Measurements from ENCODE around the gene ADCY5.

Gene ADCY5

DNA sequence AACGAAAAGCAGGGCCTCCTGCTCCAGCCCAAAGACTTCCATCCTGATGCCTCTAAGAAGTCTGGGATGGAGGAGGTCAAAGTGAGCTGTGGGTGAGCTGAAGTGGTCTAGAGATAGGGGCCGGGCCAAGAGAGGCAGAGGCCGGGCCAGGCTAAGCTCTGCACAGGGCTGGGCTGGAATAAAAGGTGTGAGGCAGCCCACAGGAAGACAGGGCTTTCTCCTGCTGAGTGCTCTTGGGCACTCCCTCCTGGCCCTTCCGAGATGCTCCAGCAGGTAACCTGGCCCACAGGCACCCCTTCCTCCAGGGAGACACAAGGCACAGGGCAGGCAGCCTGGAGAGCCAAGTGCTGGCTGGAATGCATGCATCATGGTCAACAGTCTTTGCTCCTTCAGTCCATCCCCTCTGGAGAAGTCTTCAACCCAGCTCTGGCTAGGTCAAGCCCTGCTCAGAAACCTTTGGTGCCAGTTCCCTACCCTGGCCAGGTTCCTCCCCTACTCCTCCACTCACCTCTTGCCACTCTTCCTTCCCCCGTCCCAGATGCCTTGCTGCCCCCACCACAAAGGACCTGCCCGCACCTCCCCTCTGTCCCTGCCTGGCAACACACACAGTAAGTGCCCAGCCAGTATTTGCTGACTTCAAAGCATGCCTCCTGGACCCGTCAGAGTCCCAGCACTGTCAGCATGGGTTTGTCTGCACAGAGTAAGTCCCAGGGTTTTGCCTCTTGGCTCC, 153.6 kb downstream of the ADCY5 start:
- DNase-seq (ENCODE audit: low read depth, low spot score) = no peak

DNA sequence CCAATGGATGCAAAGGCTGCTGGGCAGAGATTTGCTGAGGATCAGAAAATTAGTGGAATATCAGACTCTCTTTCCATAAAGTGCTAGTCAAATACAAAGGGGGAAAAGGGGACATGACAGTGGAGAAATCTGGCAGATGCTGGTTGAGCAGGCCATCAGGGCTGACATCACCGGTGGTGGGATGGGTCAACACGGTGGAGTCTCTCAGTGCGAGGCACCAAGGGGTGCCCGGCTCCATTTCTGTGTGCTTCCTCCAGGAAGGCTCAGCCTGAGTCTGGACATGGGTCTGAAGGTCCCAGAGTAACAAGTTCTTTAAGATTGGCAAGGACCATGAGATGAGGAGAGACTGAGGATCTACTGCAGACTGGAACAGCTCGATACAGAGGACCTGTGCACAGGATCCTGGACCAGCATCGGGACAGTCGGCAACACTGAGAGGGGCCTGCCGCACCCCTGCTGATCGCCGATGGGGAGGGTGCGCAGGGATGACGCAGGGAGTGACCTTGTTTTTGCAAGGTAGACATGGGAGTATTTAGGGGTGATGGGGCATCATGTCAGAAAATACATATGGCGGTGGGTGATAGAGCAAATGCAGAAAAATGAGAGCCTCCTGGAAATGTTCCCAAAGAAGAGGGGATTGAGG, 154.5 kb downstream of the ADCY5 start:
- no peak for DNase-seq (ENCODE audit: low read depth, low spot score)
- no peak overlapping the region for H3K27ac ChIP-seq

More for the DNA sequence above, 153.6 kb downstream of the ADCY5 start:
- H3K27ac ChIP-seq = no peak overlapping the region

DNA sequence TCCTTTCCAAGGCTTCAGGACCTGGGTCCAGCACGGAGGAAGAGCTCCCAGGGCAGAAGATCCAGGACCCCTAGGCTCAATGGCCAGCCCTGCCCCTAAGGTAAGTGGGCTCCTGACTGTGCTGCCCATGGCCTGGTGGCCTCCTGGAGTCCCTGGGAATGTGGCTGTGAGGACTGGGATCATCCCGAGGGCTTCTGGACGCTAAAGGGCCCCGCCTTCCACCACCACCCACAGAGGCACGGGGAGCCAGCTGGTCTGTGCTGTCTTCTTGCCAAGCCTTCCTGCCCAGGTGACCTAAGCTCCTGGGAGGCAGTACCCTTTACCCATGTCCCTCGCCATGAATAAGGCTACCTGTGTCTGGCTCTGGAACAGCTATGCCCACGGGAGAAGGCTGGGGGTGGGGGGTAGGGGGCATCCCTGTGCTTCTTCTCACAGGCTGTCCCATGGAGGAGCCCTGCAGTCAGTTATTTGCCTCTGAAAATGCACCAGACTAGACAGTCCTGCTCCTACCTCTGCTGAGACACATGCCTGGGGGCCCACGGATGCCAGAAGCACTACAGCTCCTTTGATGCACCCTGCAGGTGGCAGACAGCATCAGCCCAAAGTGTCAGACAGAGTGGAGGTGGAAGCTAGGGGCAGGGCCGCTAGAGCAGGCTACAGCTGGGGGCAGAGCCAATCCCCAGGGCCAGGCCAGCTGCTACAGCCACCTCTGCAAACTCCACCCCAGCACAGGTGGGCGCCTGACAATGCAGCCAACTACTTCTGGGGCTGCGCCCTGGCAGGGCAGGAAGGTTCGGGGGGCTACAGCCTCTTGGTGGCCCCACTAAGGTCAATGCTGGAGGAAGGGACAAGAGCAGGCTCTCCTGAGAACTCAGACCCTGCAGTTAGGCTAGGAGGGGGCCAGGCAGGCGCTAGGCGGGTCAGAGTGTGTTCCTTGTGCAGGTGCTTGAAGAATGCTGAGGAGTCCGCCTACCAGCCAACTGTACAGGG, 156.3 kb downstream of the ADCY5 start:
- no peak overlapping the region for H3K27ac ChIP-seq
- DNase-seq (ENCODE audit: low read depth, low spot score) = no peak

DNA sequence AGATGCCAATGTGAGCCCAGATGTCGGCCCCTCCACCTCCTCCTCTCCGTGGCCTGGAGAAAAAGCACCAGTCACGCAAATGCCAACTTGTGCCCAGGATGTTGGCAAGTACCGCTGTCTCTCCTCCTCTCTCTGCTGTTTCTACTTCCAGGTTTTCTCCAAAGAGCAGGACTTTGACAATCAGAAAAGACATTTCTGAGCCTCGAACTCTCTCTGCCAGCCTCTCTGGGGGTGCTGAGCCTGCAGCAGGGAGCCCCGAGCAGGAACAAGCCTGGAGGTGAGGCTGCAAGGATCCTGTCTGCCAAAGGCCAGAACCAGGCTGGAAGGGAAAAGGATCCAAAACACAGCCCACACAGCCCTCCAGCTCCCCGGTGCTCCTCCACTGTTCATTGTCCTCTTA, 157.5 kb downstream of the ADCY5 start:
- H3K27ac ChIP-seq = no peak overlapping the region
- DNase-seq (ENCODE audit: low read depth, low spot score) = no peak

DNA sequence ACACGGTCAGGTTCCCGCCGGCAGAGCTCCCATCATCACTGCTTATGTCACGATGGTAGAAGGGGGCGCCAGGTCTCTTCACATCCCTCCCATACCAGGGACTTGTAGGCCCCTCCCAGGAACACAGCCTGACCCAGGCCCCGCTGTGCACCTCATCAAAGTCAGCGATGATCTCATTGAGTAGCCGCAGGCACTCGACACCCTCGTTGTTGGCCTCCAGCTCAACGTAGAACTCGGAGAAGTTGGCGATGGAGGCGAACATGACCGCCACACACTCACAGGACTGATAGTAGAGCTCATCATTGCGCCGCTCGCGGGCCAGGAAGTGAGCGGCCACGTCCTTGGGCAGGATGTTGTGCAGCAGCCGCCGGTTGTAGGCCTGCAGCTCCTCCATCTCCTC, 157.9 kb downstream of the ADCY5 start:
- no peak for DNase-seq (ENCODE audit: low read depth, low spot score)

DNA sequence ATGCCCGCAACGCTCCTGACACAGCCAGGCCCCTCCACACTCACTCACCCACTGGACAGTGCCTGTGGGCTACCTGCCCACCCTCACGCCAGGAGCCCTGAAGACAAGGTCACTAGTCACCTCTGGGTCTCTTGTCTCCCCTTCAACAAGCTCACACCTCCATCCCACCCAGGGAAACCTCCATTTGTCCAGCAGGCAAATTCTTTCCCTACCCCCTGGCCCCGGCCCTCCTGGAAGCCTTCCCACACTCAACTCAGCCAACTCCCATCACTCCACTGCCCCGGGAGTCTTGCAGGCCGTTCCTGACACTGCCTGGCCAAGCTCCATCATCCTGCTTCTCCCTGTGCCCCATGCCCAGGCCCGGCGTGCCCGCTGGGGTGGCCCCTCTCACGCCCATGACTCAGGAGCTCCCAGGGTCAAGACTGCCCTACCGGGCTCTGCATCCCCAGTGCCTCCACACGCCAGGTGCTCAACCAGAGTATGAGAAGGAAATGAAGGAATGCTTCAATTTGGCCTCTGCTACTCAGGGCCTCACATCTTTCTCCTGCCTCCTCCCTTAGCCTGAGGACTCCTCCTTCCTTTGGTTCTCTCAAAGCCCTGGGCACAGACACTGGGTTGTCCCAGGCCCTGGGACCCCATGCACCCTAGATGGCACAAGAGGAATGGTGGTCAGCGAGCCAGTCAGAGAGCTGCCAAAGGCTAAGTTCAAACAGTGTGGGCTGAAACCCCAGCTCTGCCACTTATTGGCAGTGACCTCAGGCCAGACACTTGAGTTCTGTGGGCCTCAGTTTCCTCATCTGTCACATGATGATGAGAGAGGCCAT, 158.6 kb downstream of the ADCY5 start:
- no peak overlapping the region for H3K27ac ChIP-seq
- no peak for DNase-seq (ENCODE audit: low read depth, low spot score)

More for the DNA sequence above, 157.9 kb downstream of the ADCY5 start:
- no peak overlapping the region for H3K27ac ChIP-seq

DNA sequence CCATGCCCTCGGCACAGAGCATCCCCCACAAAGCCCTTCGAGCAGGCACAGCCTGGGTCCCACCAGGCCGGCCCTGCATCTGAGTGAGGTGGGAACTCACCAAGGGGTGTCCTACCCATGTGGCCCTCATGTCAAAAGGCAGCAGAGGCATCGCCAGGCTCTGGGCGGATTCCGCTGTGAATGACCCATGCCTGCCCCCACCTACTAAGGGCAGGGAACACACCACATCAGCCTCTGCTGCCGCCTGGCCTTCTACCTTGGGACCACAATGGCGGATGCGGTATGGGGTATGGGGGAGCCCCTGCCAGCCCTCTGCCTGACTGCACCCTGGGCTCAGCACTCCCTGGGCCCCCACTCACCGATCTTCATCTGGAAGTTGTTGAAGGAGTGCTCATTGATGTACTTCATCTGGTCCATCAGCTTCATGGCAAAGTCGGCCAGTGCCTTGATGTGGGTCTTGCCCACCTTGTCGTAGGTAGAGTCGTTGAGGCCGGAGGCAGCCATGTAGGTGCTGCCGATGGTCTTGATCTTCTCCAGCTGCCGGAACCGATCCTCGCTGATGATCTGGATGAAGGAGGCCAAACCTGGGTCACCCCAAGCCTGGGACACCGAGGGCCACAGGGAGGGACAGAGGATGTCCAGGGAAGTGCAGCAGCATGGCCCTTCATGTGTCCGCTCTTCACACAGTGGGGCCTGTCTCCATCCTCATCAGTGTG, 159.3 kb downstream of the ADCY5 start:
- no peak for DNase-seq (ENCODE audit: low read depth, low spot score)
- H3K27ac ChIP-seq = no peak overlapping the region

DNA sequence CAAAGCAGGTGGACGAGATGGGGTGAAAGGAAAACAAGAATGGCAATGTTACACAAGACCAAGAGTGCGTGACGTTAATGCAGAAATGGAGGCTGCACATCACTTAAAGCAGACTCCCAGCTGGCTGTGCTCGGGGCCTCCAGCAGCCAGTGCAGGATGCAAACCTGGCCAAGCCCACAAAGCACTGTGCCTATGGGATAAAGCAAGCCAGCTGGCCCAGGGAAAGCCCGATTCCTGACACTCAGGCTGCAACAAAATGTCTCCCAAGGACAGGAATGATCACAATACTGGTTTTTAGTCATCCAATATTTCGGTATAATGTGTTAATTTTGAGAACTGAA, 161.0 kb downstream of the ADCY5 start:
- DNase-seq (ENCODE audit: low read depth, low spot score) = no peak
- H3K27ac ChIP-seq = no peak overlapping the region

DNA sequence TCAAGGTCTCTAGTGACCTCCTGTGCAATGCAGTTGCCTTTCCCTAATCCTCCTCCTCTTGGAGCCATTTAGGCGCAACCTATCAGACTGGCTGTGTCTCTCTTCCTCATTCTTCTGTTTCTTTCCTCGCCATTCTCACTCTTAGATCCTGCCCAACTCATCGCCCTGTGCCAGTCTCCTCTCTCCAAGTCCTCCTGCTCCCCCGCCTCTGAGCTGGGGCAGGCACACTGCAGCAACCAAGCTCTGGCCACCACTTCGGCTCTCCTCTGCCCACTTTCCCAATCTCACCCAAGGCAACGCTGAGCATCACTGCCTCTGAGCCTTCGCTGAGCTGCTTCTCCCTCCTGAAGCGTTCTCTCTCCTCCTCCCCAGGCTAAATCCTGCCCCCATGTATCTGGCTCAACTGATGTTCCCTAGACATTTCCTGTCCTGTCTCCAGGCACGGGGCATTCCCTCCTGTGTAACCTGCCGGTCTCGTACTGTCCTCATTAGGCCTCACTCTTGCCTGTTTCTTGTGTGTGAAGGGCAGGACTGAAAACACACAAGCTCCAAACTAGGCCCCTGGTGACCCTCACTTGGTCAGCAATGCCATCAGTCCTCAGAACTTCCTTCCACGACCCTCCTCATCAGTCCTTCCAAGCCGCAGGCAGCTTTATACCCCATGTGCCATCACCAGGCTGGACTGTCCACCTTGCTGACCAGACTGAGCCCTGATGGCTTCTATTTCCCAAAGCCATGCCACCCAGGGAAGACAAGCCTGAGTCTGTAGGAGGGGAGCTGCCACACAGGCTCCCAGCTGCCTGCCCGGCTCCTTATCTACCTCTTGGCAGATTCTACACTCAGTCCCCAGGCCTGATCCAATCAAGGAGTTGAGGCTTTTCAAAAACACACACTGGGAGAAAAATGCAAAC, 161.6 kb downstream of the ADCY5 start:
- no peak for DNase-seq (ENCODE audit: low read depth, low spot score)
- H3K27ac ChIP-seq = no peak overlapping the region

DNA sequence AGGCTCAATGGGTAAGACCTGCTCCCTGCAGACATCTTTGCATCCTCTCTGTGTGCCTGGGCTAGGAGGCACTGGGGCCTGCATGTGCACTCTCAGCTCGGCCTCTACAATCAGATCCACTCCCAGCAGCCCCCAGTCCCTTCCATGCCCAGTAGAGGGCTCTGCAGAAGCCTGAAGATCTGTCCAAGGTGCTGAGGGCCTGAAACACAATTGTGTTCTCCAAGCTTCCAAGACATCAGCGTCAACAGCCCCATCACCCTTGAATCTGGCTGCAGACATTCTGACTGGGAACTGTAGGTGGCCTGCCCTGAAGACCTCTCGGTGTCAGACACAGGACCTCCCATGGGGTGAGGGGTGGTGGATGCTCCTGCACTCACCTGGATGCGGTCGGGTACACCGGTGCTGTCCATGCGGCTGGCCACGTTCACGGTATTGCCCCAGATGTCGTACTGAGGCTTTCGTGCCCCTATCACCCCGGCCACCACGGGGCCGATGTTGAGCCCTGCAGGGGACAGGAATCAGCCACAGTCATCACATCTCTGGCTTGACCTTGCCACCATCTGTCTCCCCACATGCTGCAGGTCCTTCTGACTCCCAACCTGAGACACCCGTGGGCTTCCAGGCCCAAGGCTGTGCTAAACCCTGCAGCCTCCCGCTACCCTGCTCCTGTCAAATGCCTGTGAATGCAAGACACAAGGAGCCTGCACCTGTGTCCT, 162.4 kb downstream of the ADCY5 start:
- DNase-seq (ENCODE audit: low read depth, low spot score) = no peak
- no peak overlapping the region for H3K27ac ChIP-seq

DNA sequence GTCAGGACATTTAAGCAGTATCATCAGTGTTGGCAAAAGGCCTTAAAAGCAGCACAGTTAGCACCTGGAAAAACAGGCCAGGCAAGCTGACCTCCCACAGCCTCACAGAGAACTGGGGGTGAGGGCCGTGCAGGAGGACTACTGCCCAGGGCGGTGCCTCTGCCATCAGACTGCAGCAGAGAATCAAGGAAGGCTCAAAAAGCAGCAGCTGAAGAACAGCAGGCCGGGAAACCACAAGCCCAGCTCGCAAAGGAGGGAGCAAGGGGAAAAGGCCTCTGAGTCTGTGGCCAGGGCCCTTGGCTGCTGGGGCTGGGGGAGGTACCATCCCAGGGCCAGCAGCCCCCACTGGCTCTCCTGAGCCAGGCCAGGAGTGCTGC, 163.0 kb downstream of the ADCY5 start:
- no peak for DNase-seq (ENCODE audit: low read depth, low spot score)
- H3K27ac ChIP-seq = no peak overlapping the region

DNA sequence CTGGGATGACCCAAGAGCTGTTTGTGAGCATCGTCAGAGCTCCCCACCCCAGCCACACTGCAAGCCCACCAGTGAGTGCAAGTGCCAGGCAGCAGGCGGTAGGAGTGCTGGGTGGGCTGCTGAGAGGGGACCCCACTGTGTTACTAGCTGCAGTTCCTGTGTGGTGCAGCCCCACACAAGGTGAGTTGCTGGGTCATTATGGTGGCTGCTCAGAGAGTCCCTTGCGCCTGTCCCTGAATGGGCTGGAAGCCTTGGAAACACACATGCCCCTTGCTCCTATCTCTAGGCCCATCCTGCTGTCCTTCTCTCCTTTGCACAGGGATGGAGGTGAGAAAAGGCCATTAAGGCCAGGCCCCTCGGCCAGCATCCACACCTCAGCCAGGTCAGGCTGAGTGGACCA, 163.4 kb downstream of the ADCY5 start:
- no peak for DNase-seq (ENCODE audit: low read depth, low spot score)
- no peak overlapping the region for H3K27ac ChIP-seq

DNA sequence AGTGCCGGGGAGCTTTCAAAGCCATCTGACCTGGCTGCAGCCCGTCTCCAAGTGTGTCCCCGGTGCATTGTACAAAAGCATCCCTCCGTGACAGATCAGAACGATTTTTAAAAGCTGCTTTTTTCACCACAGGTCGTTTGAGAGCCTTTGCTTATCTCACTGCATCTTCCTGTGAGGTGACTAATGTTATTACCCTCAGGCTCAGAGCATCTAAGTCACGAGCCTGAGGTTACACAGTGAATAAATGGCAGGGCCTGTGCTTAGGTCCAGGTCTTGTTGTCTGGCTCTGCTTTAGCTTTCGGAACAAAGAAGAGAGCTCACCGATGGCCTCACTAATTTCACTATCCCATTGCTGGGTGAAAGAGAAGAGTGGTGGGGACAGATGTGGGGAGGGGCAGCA, 163.8 kb downstream of the ADCY5 start:
- DNase-seq (ENCODE audit: low read depth, low spot score) = no peak

DNA sequence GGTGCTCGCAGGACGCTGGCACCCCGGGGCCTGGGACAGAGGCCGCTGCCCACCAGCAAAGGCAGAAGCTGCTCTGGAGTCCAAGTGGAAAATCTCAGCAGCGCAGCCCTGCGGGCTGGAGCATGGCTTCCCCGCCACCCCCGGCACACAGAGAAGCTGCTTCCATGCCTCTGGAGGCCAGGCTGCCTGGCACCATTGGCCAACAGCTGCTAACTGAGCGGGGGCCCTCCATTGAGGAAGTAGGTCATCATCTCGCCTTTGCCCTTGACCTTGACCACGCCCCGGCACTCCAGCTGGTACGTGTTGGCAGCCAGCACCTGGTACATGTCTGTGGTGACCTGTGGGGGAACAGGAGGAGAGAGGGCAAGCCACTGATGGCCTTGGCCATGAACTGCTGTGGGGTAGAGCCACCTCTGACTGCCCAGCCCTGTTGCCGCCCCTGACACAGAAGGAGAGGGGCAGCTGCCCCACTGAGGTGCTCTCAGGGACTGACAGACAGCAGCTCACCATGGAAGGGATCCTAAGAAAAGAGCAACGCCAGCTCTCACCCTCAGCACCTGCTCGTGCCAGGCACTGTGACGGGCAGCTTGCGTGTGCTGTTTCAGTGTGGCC, 164.4 kb downstream of the ADCY5 start:
- H3K27ac ChIP-seq = no peak overlapping the region
- no peak for DNase-seq (ENCODE audit: low read depth, low spot score)

More for the DNA sequence above, 163.8 kb downstream of the ADCY5 start:
- no peak overlapping the region for H3K27ac ChIP-seq

DNA sequence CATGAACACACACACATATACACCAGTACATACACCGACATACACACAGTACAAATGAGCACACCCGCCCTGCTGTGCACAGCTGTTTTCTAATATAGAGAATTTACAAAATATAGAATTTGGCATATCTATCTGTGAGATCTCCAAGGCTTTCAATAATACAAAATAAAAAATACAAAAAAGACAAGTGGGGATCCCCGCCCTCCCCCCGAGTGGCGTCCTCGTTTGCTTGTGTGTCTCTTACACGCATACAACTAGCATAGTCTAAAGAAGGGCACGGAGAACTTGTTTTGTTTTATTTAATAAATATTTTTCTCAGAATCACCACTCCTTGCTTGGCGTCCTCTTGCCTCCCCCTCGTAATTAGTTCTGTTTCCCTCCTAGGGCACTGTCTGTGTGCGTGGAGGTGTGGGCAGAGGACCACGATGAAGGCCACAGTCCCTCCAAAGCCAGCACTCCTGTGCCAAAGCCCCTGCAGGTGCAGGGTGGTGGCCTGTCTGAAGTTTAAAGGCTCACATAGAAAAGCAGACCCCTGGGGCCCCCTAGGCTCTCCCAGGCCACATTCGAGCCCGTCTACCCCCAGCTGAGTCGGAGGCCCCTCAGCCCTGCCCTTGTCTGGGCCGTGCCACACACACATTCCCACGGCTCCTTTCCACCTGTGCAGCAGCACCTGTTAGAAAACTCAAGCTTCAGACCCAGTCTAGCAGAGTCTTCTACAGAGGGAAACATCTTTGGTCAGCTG, 165.1 kb downstream of the ADCY5 start:
- no peak for DNase-seq (ENCODE audit: low read depth, low spot score)

DNA sequence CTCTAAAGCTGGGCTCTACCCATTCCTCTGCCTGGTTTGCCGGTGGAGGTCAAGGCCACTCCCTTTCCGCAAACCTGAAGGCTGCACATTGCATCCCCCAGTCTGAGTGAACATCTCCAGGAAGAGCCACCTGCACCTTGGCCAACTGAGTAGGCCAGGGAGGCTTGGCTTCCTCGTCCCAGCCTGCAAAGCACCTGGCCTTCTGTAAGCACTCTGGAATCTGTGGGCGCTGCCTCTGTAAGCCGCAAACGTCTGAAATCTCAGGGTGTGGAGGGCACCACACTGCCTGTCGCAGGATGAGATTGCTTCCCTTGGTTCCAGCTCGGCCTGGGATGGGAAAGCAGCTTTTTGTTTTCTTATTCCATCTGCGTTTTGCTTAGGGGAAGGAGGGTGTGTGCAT, 165.8 kb downstream of the ADCY5 start:
- no peak for DNase-seq (ENCODE audit: low read depth, low spot score)

More for the DNA sequence above, 165.1 kb downstream of the ADCY5 start:
- no peak overlapping the region for H3K27ac ChIP-seq

DNA sequence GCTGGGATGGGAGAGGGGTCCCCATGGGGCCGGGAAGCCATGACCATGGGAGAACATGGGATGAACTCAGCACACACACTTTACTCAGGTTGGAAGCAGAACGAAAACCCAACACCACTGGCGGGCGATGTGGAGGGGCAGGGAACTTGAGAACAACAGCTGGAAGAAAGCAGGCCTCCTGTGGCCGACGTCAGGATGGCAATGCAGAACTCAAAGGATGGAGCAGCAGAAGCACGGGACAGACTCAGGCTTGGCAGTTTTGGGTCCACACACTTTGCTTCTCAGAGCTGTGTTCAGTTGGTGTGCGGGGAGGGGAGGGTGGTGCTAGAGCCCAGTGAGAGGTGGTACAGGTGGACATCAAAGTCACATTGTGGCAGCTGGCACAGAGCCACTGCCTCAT, 166.4 kb downstream of the ADCY5 start:
- no peak for DNase-seq (ENCODE audit: low read depth, low spot score)
- H3K27ac ChIP-seq = no peak overlapping the region

More for the DNA sequence above, 165.8 kb downstream of the ADCY5 start:
- no peak overlapping the region for H3K27ac ChIP-seq
